HG03565 (cell line): ENCODE data around the gene ATP6AP1.

Experiments used
- ATAC-seq: cut with Tn5 transposase; IDR thresholded peaks from one replicate; pipeline ENCODE4 v1.9.1; 2021; ENCODE audit warnings: mild to moderate bottlenecking, moderate library complexity; ENCODE audit not compliant: unreplicated experiment

ATP6AP1 gene

DNA sequence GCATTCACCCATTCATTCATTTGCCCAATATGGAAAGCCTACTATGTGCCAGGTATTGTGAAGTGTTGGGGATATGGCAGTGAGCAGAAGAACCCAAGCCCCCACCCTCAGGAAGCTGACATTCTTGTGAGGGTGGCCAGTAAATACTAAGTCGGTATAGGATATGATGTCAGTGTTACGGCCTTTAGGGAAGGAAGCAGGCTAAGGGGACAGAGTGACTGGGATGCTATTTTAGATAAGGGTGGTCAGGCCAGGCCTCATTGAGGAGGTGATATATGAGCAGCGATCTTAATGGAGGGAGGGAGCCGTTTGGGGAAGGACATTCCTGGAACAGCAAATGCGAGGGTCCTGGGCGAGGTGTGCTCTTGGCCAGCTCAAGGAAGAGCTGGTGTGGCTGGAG is 2.0 kb downstream of the ATP6AP1 start:
- no peak for ATAC-seq

DNA sequence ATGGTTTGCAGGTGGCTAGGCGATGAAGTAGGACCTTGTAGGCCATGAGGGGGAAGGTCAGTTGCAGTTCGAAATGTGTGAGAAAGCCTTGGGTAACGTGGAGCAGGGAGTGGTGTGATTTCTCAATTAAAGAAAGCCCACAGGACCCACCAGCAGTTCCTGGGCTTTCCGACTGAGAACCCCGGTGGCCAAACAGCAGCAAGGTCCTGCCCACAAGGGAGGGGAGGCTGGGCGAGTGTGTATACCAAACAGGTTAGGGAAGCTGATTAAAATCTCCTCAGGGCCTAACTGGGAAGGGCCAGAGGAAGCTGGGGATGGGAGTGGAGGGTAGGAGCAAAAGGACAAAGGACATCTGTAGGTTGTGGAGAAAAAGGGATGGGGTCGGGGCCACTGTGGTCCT is 2.4 kb downstream of the ATP6AP1 start:
- ATAC-seq, result no peak

DNA sequence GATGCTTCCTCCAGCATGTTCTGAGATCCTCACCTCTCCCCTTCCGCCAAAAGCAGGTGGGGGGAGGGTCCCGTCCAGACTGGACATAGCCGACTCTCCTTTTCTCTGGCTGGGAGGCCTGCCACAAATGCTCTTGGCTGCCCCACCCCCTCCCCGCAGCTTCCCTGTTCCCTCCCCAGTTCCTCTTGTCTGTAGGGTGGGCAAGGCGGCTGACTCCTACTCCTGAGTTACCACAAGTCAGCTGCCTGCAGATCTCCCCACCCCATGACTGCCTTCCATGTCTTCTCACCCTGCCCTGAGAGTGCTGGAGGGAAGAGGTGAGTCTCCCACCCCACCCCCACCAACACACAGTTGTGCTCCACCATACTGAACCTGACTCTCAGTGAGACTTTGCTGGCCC is 2.9 kb downstream of the ATP6AP1 start:
- no peak for ATAC-seq

DNA sequence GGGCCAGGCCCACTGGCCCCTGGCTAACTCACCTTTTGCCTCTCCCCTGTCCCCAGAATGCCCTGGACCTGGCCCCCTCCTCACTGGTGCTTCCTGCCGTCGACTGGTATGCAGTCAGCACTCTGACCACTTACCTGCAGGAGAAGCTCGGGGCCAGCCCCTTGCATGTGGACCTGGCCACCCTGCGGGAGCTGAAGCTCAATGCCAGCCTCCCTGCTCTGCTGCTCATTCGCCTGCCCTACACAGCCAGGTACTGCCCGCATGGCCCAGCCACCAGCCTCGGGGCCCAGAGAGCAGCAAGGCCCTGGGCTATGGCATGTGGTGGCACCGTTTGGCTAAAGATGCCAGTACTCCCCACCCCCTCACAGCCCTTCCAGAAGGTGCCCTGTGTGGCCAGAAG is 3.7 kb downstream of the ATP6AP1 start:
- ATAC-seq, result no peak

DNA sequence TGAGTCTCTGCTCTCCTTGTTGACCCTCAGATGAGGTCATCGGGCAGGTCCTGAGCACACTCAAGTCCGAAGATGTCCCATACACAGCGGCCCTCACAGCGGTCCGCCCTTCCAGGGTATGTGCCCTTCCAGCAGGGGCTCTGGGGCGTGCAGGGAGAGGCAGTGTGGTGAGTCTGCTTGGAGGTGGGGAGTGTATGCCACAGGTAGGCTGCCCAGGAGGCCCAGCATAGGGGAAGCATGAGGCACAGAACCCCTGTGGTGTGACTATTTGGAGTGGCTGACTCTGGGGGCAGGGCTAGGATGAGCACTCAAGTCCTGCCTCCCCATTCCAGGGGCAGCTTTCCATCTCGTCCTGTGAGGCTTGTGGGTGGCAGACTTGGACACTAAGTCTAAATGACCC is 5.1 kb downstream of the ATP6AP1 start:
- ATAC-seq, result no peak

DNA sequence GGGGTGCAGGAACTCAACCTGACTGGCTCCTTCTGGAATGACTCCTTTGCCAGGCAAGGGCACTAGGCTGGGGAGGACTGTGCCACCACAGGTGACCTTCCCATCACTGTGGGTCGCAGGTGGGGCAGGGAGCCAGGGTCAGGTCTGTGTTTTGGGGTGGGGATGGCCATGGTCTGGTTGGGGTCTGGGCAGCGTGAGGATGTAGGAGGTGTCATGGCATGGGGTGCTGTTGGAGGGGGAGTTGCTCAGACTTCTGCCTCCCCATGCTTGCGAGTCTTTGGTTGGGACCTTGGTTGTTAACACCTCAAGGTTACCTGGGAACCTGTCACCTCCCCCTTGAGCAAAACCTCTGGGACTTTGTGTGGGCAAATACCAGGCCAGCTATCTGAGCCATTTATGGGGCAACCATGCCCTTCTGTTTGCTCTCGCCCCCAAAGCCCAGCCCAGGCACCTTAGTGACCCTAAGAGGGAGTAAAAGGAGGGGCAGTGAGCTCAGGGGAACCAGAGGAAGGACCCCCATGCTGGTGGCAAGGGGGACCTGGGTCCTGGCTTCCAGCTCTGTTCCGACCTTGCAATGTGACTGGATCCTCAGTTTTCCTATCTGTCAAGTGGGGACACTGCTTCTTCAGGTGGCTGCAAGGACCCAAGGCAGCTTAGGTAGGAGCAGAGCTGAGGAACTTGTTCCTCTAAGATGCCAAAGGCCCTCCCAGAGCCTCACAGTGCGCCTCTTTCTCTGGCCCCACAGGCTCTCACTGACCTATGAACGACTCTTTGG is 6.1 kb downstream of the ATP6AP1 start:
- no peak for ATAC-seq

DNA sequence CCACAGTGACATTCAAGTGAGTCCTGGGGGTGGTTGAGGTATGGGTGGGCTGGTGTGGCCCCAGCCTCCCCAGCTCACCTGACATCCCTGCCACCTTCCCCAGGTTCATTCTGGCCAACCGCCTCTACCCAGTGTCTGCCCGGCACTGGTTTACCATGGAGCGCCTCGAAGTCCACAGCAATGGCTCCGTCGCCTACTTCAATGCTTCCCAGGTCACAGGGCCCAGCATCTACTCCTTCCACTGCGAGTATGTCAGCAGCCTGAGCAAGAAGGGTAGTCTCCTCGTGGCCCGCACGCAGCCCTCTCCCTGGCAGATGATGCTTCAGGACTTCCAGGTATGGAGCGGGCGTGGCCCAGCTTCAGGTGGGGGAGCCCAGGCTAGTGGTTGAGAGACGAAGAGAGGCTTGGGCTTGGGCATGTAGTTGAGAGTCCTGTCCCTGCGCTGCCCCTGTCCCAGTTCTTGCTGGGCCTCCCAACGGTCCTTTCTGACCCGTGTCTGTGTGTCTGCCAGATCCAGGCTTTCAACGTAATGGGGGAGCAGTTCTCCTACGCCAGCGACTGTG is 6.8 kb downstream of the ATP6AP1 start:
- no peak for ATAC-seq

DNA sequence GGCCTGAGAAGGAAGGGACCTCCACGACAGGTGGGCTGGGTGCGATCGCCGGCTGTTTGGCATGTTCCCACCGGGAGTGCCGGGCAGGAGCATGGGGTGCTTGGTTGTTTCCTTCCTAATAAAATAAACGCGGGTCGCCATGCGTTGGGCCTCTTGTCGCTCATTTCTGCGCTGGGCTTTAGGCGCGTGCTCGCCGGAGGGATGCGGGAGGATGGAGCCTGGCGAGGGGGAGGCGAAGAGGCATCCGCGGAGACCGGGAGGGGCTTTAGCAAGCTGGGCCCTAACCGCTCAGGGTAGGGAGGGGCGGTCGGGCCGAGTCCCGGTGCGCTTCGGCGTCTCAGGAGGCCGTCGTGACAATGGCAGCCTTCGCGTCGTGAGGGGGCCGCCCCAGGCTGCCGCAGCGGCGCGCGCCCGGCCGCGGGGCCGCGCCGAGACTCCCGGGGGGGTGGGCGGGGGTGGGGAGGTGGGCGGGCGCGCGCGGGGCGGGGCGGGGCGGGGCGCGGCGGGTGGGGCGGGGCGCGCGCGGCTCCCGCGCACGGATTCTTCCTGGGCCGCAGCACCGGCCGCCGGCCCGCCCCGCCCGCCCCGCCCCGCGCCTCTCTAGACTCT is 8.0 kb downstream of the ATP6AP1 start:
- ATAC-seq, result no peak

DNA sequence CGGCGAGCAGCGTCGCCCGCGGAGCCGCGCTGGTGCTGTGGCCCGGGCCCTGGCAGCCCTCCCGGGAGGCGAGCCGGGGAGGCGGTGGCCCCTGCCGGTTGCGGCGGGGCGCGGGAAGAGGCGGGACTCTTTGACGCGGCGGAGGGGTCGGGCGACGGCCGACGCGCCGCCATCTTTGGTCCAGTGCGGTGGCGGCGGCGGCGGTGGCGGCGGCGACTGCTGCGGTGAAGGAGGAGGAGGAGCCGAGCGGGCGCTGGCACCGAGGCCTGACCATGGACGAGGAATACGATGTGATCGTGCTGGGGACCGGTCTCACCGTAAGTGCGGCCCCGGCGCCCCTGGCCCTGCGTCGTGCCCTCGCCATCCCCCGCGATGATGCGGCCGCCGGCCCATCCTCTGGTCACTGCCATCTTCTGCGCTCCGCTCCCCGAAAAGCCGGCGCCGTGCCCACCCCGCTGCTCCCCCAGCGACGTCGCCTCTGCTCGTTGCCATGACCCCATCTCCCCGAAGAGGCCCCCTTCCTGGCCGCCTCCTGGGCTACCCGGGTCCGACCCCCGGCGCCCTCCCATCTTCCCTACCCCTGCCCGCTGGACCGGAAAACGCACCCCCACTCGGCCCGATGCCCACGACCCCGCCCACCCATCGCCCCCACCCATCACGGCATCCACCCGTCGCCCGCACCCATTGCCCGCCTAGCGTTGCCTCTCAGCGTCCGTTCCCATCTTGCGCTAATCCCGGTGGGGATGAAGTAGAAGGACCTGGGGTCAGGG is 8.7 kb downstream of the ATP6AP1 start, which contains the start of gene GDI1:
Gene GDI1 (plus strand): TSS at position 172 of the 770 bp plus-strand sequence. CDS start 101 bp downstream, at position 273.
- no peak for ATAC-seq

DNA sequence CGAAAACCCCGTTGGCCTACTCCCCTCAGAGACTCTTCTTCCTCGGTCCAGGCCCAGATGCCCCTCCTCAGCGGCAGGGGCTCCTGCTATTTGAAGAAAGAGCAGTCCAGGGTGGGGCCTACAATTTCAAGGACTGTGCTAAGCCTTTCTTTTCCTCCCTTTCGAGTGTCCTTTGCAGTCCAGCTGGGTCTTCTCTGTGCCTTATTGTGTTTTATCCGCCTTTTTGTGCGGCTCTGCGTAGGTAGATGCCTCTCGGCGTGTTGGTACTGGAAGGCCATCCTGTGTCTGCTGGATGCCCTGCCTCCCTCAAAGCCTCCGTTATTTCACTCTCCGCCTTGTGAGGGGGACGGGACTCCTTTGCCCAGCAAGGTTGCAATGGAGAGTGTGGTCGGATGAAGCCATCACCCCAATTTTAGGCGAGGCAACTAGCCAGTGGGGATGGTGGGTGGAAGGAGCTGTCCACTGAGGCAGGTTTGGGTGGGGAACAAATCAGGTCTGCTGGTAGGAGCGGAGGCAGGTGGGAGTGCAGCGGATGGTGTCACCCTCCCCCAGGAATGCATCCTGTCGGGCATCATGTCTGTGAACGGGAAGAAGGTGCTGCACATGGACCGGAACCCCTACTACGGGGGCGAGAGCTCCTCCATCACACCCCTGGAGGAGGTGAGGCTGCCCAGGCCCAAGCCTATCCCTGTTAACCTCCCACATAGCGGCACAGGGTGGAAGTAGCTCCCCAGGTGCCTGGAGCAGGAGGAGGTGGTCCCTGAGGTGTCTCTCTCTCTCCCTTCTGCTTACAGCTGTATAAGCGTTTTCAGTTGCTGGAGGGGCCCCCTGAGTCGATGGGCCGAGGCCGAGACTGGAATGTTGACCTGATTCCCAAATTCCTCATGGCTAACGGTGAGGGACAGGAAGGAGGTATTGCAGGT is 9.8 kb downstream of the ATP6AP1 start:
- ATAC-seq, result no peak

DNA sequence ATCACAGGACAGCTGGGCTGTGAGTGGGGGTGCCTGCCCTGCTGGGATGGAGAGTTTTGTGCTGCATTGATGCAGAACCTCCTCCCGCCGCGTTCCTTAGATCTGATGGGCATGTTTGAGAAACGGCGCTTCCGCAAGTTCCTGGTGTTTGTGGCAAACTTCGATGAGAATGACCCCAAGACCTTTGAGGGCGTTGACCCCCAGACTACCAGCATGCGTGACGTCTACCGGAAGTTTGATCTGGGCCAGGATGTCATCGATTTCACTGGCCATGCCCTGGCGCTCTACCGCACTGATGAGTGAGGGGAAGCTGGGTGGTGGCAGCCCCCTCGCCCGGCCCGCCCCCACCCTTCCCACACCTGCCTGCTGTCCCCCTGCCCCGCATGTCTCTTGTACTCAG is 11.4 kb downstream of the ATP6AP1 start:
- no peak for ATAC-seq

DNA sequence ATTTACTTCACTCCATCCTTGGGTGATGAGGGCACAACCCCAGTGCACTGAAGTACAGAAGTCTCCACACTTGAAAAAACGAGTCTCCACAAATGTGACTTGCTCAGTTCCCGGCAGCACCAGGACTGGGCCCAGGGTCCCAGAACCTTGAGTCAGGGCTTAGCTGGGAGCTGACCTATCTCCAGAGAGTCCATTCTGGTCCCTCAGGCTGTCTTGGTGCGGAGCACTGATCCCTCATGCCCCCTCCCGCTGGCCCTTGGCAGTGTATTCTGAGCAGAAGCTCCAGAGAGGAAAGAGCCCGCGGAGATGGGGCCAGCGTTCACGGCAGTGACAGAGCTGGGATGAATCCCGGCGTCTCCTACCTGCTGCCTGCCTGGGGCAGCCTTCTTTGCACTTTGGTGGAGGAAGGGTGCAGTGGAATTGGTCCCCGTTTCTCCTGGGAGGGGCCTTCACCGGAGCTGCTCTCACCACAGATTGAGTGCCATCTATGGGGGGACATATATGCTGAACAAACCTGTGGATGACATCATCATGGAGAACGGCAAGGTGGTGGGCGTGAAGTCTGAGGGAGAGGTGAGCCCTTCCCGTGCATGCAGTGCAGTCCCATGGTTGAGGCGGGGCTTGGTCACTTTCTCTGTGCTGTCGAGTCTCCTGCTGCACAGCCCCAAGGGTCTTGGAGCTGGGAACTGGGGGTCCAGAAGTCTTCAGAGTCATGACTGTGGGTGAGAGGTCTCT is 12.3 kb downstream of the ATP6AP1 start:
- ATAC-seq, result no peak

DNA sequence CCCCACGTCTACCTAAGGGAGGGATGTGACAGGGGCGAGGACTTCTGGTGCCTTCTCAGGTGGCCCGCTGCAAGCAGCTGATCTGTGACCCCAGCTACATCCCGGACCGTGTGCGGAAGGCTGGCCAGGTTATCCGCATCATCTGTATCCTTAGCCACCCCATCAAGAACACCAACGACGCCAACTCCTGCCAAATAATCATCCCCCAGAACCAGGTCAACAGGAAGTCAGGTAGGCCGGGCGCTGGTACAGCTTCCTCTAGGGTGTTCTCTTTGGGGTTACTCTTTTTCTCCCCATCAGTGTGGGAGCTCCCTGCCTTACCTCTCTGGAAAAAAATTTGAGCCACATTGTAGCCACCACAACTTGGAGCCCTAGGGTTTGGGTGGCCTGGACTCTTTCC is 13.1 kb downstream of the ATP6AP1 start:
- no peak for ATAC-seq

DNA sequence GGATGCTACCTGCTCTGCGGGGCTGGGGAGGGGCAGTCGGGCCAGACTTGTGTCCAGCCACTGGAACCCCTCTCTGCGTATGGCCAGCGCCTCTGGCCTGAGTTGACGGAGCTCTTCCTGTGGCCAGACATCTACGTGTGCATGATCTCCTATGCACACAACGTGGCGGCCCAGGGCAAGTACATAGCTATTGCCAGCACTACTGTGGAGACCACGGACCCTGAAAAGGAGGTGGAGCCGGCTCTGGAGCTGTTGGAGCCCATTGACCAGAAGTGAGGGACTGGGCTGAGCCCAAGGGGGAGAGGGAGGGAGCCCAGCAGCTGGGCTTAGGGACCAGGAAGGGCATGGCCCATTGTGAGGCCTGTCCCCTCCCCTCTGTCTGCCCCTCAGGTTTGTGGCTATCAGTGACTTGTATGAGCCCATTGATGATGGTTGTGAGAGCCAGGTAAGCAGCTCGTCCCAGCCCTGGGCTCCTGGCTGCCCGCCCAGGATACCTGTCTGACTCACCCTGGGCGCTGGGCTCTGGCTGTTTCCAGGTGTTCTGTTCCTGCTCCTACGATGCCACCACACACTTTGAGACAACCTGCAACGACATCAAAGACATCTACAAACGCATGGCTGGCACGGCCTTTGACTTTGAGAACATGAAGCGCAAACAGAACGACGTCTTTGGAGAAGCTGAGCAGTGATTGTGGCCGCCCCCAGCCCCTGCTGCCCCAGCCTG is 13.7 kb downstream of the ATP6AP1 start:
- no peak for ATAC-seq

DNA sequence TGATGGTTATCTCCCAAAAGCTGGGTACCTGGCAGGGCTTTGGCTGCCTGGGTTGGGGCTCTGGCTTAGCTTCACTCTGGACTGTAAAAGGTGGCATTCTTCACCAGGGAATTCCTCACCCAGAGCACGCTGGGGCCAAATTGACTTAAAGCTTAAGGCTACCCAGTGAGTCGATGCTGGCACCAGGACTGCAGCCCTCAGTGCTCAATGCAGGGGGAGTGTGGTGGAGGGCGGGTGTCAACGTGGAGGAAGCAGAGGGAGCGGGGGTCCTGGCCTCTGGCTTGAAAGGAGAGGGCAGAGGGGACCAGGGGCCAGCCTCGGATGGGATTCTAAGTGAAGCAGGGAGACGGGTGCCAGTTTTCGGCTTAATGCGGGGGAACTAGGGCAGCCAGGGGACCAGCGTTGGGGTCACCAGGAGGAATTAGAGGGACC is 15.0 kb downstream of the ATP6AP1 start:
- ATAC-seq, result no peak

DNA sequence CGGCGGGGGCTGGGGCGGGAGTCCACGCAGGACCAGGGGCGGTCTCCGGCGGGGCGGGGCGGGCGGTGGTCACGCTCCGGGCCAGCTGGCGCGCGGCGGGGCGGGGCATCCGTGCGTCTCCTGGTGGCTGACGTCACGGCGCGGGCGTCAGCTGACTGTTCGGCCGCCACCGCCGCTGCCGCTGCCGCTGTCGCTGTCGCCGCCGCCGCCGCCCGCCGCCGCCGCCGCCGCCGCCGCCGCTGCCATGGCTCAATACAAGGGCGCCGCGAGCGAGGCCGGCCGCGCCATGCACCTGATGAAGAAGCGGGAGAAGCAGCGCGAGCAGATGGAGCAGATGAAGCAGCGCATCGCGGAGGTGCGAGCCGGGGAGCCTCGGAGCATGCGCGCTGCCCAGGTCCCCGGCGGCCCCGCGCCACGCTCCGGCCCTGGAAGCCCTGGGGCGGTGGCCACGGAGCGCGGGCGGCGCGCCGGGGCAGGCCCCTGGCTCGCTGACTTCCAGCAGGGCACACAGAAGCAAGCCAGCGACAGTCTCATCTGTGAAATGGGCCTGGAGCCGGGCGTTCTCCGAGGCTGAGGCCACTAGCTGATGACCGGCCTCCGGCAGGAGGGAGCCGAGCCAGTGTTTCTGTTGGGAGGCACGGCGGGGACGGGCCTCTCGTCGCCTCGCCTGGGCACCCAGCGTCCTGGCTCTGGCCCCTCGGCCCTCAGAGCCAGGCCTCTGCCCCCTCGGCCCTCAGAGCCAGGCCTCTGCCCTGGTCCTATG is 15.7 kb downstream of the ATP6AP1 start, which contains the start of gene FAM50A:
Gene FAM50A (plus strand): TSS at position 150 of the 763 bp plus-strand sequence. CDS start 95 bp downstream, at position 245.
- peak; percentile 50 for ATAC-seq

DNA sequence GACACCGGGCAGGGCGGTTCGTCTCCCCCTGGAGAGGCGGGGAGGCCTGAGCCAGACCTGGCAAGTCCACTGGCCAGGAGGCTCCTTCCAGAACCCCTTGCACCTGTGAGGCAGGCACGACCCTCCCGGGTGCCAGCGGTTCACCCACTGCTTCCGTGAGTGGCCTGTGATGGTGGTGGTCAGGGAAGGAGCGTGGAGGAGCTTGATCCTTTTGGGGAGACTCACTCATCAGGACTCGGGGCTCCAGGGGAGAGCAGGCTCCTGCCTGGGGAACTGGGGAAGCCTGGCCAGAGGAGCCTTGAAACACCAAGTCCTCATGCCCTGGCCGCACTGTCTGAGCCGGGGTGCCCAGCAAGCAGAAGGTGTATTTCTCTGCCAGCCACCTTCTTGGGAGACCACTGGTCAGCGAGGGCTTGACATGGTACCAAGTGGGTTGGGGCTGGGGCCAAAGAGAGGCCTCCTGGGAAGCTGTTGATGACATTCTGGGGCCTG is 16.3 kb downstream of the ATP6AP1 start:
- no peak for ATAC-seq

DNA sequence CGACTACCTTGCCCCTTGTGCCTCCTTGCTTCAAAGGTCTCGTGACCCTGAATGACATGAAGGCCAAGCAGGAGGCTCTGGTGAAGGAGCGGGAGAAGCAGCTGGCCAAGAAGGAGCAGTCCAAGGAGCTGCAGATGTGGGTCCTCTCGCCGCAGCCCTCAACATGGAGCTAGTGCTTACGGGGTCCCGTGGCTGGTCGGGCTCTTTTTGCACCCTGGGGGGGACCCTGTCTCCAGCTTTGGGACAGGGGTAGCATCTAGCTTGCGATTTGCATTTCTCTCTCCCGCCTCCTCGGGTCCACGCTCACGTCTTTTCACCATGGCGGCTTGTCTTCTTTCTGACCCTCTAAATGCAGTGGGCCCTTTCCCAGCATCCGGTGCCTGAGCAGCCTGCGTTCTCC is 17.3 kb downstream of the ATP6AP1 start:
- no peak for ATAC-seq
